ENCODE results near the gene GSN.

Gene GSN

GRCh38 chr9:121358751-121359150, 90.8 kb downstream of the GSN start:
- no peak for FAIRE-seq

DNA sequence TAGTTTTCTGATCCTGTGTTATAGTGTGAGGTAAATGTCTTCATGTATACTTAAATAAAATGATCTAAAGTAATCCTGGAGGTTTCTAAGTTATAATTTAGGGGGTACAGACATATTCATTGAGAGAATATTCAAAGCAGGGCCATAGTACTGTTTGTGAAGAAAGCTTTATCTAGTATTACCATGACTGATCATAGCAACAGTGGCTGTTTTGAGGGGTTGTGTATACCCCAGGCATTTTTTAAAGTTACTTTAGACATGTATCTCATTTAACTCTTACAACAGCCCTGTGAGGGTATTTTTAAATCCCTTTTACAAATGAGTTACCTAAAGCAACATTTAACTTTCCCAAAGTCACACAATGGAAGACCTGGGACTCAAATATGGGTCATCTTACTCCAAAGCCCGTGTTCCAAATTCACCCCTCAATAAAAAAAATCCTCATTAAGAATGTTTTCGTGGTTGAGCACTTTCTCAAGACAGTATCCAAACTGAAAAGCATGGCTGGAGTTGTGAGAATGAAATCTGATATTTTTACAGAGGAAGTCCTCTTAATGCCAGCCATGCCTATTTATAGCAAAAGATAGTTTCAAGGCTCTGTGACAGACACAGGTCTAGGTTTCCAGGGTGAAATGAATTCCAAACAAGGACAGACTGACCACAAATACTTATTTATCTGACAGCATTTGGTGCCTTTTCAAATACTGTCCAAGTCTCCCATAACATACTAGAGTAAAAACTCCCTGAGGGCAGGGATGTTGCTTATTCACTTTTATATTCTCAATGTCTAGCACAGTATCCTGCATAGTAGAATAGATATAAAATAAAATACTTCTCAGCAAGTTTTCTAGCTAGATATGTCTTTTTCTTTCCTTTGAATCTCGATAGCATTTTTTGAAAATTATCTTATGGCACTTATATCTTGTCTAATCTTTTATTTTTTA, 91.7 kb downstream of the GSN start:
- FAIRE-seq, result no peak

DNA sequence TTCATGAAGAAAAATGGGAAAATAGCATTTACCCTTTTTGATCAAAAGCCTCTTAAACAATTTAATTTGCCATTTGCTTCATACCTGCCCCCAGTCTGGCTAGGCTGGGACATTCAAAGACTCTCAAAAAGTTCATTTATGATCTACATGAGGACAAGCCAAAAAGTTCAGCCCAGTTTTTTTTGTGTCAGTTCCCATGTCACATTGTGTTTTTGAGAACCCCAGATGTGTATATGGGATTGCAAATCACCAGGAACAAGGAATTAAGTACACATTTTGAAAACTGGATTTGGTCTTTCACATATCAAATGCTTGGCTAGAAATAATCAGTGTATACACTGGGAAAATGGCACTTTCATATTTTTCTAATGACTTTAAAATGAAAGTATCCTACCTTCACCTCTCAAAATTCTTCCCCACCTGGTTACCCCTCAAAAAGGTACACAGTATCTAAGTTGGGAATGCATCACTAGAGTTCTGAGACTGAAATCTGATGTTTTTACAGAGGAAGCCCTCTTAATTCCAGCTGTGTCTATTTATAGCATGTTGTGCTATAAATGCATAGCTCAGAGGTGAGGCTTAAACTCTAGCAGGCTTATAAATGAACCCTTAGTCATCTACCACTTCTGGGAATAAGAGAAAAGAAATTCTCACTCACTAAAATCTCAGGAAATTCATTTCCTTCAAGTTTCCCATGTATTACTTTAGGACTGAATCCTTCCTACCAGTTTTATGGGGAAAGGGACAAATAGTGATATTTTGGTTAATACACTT, 92.8 kb downstream of the GSN start:
- FAIRE-seq, result no peak

DNA sequence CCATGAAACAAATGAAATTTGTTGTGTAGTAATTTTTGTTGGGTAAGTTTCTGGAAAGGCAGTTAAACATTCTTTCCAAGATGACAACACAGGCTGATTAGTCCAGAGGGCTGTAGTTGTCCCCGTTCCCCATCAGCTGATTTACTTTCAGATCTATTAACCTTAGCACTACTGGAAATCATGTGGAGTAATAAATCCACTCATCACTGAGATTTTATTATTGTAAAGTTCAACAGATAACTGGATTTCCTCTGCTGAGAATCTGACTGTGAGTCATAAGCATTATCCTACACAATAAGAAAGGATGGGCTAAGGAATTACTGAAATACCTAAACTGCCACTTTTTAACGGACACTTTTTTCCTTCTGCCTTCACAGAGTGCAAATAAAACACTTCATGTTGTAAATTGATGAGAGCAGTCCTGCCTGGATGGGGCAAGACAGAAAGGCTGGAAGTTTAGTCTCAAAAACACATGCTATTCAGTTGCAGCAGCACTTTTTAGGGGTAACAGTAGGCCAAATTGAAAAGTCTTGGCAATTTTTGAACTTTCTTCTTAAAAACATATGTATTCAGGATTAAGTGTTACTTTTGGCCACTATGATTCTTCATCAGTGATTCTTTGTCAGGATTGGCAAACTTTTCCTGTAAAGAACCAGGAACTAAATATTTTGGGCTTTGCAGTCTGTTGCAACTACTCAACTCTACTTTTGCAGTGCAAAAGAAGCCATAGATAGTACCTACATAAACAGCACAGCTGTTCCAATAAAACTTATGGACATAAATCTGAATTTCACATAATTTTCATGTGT, 95.1 kb downstream of the GSN start:
- FAIRE-seq, result no peak

- no peak for FAIRE-seq
Observed at GRCh38 chr9:121363622-121363961, 95.6 kb downstream of the GSN start.

DNA sequence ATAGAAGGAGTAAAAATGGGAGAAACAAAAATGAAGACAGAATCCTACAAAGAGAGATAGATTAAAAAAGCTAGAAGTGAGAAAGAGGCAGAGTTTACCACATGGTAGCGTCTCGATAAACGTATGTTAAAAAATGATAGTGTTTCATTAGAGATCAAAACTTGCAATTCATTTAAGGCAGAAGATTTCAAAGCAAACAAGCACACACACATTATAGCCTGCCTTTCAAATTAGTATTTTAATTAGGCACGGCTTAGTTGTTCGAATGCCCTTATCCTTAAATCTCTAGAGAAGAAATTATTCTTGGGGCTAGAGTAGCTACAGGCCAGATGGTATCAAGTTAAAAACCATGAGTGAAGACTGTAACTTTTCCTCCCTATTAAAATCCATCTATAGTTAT, 96.1 kb downstream of the GSN start:
- FAIRE-seq, result no peak

DNA sequence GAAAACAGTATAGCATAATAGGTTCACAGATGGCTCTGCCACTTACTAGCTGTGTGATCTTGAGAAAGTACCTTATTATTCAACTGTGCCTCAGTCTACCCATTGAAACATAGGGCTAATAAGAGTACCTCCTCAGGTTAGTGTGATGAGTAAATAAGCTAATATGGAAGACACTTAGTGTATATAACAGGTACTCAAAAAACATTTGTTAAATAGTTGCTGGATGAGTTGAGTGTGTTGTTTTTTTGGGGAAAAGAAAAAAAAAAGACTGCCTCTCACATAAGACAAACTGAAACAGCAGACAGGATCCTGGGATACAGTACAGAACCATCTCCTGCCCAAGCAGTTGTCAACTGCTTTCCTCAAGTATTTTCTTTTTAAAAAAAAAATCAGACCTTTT, 96.9 kb downstream of the GSN start:
- FAIRE-seq, result no peak

GRCh38 chr9:121365564-121365963, 97.6 kb downstream of the GSN start:
- no peak for FAIRE-seq

DNA sequence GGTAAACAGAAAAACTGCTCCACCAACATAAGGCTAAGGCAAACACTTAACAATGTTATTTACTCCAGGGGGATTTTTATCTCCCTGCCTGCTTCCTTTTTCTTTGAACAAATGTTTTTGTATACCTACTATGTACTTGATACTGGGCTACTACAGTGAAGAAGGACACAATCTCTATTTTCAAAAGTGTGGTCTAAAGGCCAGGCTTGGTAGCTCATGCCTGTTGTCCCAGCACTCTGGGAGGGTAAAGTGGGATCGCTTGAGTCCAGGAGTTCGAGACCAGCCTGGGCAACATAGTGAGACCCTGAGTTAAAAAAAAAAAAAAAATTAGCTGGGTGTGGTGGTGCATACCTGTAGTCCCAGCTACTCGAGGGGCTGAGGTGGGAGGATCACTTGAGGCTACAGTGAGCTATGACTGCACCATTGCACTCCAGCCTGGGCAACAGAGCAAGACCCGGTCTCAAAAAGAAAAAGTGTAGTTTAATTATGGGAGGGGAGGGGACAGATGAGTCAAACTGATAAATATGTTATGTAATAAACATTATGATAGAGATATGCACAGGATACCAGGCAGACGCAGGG, 98.7 kb downstream of the GSN start:
- no peak for FAIRE-seq

DNA sequence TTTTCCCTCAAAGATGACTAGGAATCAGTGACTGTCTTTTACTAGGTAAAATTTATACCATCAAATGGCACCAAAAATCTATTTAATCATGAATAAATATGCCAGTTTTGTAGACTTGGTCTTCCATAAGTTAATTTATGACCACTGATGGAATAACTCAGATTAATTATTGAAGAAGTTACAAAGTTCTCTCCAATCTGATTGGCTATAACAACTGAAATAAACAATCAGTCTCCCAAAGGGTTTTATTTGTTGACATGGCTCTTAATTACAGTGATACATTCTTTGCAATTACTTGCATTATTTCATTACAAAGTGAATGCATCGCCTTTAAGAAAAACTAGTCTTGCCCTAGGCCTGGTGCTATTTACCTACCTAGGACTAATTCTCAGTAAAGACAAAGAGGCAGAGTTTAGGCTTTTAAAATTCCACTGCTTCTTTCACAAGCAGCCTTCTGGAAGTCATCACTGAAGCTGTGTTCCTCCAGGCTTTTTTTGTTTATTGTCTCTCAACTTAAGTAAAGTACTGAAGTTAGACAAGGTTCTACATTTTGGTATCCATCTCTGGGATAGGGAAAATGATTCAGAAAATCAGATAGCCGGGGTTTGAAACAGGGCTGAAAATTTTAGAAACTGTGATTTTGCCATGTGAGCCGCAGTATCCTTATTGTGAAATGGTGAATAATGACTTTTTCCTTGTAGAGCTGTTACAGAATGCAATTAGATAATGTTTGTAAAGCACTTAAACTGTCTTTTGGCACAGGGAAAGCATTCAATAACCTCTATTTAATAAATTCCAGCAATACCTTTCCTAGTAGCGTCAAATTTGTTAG, 99.6 kb downstream of the GSN start:
- no peak for FAIRE-seq

- FAIRE-seq, result no peak
Observed at GRCh38 chr9:121368138-121368522, 100.2 kb downstream of the GSN start.

GRCh38 chr9:121368745-121369144, 100.8 kb downstream of the GSN start:
- FAIRE-seq, result no peak

- FAIRE-seq, result no peak
Observed at GRCh38 chr9:121369595-121370265, 101.8 kb downstream of the GSN start, which contains the start of gene STOM. STOM (minus strand) TSS chr9:121370250; CDS start chr9:121370187, 63 bp downstream.

- no peak for FAIRE-seq
Observed at GRCh38 chr9:121371495-121372061, 103.6 kb downstream of the GSN start.

DNA sequence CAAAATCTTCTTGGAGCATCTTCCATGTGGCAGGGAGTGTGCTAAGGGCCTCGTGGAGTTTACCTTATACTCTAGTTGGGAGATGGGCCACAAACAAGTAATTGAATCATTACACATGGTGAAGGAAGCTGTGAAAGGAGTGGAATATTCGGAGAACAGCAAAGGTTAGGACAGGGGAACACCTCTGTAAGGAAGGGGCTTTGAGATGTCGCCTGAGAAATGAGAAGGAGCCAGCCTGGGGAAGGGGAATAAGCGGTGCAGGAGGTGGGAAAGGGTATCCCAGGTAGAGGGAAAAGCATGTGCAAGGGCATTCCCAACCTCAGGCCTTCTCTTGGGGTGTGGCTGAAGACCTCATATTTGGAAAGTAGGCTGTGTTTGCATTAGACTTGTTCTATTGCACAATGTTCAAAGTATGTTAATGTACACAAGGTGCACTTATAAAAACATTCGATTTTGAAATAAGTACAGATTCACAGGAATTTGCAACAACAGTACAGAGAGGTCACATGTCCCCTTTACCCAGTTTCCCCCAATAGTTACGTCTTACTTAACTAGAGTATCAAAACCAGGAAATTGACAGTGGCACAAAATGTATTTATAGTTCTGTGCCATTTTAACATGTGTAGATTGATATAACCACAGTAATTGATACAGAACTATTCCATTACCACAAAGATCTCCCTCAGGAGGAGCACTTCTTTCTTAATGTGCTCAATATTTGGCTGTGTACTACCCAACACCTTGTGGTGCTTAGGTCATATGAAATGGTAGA, 104.5 kb downstream of the GSN start:
- FAIRE-seq, result no peak

DNA sequence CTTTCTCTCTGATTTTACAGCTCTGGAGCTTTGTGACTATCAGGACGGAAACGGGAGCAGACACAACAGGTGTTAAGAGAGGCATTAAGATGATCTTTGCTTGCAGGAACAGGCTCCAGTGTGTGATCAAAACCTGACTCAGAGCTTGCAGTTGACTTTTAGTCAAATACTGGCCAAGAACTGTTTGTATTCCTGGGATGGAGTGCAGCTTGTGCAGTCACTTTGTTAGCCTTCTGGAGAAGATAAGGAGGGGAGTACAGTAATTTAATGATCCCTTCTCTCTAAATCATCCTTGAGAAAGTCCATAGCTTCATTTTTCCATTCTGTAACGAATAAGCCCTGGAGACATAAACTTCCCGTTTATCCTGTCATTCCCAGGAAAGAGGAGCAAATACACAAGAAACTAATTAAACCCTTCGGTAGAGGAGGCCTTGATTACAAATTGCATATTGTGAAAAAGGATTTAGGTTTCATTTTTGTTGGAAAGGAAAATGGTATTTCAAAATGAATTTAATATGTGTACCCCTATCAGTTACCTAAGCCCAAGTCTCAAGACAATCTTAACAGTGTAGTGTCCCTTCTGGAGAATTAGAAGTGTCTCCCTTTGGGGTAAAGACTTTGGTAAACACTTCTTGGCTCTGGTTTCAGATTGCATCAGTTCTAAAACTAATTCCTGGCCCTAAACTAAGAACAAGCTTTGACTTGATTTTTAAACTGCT, 105.2 kb downstream of the GSN start:
- FAIRE-seq, result no peak

DNA sequence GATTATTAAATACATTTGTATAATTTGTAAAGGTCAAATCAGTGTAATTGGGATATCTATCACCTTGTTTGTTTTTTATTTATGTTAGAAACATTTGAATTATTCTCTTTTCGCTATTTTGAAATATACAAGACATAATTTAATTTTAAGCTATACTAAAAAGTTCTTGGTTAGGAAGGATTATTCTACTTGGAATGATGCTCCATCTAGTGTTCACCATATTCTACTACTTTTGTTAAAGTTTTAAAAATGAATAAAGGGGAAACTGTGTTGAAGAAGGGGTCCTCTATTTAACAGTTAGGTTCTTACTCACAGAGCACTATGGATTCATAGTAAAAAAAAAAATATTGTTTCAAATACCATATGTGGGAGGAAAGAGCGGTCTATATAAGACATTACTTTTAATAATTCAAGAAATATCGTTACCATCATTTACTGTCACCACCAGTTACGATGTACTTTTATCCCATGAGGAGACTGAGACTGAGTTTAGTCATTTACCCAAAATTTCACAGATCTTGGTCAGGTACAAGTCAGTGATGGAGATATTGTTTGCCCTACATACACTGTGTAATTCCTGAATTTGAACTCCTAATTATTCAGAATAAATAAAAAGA, 108.4 kb downstream of the GSN start:
- FAIRE-seq, result peak; percentile 78

GRCh38 chr9:121380846-121381245, 112.9 kb downstream of the GSN start:
- no peak for FAIRE-seq

Measured in TTC549 (cell line).